Spleen (tissue), 11 donors: ENCODE measurements around the gene APBB1IP. TPM values are rescaled to one million over a fixed set of nuclear protein-coding genes. Genes with fewer than 3 reads are reported as not detected.

ENCODE experiments used
- DNase-seq: peaks from one replicate; pipeline ENCODE4 v3.0.0-alpha.2; 2020
- H3K27ac ChIP-seq, 8 donors: fragments of 200-600 bp; sonication (generic) in 7 of 8; 1 replicate in 4 of 8; 2 replicates in 4 of 8; pipeline versions ENCODE4 v1.5.0 to v1.8.0; 2016 to 2021; ENCODE audit warnings: inconsistent platforms in 4 of 8, mild to moderate bottlenecking in 4 of 8, moderate library complexity in 1 of 8
- H3K27me3 ChIP-seq, 7 donors: fragments of 200-600 bp; sonication (generic) in 6 of 7; replicated peaks in 1 of 7; 1 replicate in 4 of 7; 2 replicates in 3 of 7; pipeline versions ENCODE4 v1.5.0 to v1.8.0; 2016 to 2021; ENCODE audit warnings: inconsistent platforms in 3 of 7, mild to moderate bottlenecking in 1 of 7
- H3K36me3 ChIP-seq, 6 donors: fragments of 200-600 bp; sonication (generic) in 5 of 6; 1 replicate in 4 of 6; 2 replicates in 2 of 6; pipeline versions ENCODE4 v1.5.0 to v1.8.0; 2016 to 2021; ENCODE audit warnings: inconsistent platforms in 2 of 6
- H3K4me1 ChIP-seq, 6 donors: fragments of 200-600 bp; sonication (generic) in 5 of 6; 1 replicate in 3 of 6; 2 replicates in 3 of 6; pipeline versions ENCODE4 v1.5.0 to v1.8.0; 2016 to 2021; ENCODE audit warnings: inconsistent platforms in 3 of 6
- H3K4me3 ChIP-seq, 8 donors: fragments of 200-600 bp; sonication (generic) in 7 of 8; 1 replicate in 4 of 8; 2 replicates in 4 of 8; pipeline versions ENCODE4 v1.5.0 to v1.8.0; 2016 to 2021; ENCODE audit warnings: inconsistent platforms in 4 of 8, mild to moderate bottlenecking in 4 of 8, moderate library complexity in 2 of 8
- H3K9me3 ChIP-seq, 8 donors: fragments of 200-600 bp; sonication (generic) in 7 of 8; 1 replicate in 4 of 8; 2 replicates in 4 of 8; pipeline versions ENCODE4 v1.5.0 to v1.8.0; 2016 to 2021; ENCODE audit warnings: inconsistent platforms in 4 of 8
- POLR2A ChIP-seq, 3 donors: fragments of 450-650 bp; IDR thresholded peaks; one replicate each; pipeline ENCODE4 v1.5.1; 2017; ENCODE audit warnings: antibody characterized with exemption in 3 of 3, mild to moderate bottlenecking in 1 of 3
- POLR2AphosphoS5 ChIP-seq, 3 donors: sonication (generic); formaldehyde crosslinking; IDR thresholded peaks; one replicate each; pipeline ENCODE4 v1.5.1; 2017; ENCODE audit warnings: antibody characterized with exemption in 3 of 3
- WGBS, 5 donors: extraction: QIAGEN DNeasy Blood & Tissue Kit in 3 of 5; methylation state at CpG; one replicate each; pipeline versions ENCODE4 v1.1.5 to v1.1.7; 2013 to 2018; 5-methylcytosine and 5-hydroxymethylcytosine counted together
- intact Hi-C: fragments of 100-400 bp; cut with DNase I; formaldehyde crosslinking; loops from one replicate; pipeline ENCODE4 v1.15.0; 2023; ENCODE audit warnings: low total_unique reads
- polyA plus RNA-seq, 3 donors: library from polyadenylated mRNA; stranded (reverse); fragments of 200-250 nt; gene quantifications; one replicate each; pipeline ENCODE4 v1.2.1, GENCODE V29; 2013
- total RNA-seq, 7 donors: library from RNA; depleted of rRNA in 3 of 7; stranded (reverse); fragments of >200 nt in 3 of 7; fragmentation: NEBNext Ultra II Directional in 4 of 7; extraction: Animal tissue kit (Norgen Biotek cat#: 25700) in 4 of 7; gene quantifications; one replicate each; pipeline versions ENCODE4 v1.1.0 to v1.2.1, GENCODE V29; 2016 to 2021
- TF ChIP-seq, protein P1 (sequence below), 11 experiments: fragments of 200-600 bp in 7 of 11; fragments of 450-650 bp in 4 of 11; sonication (generic) in 4 of 11; IDR thresholded peaks in 8 of 11; conservative IDR thresholded peaks in 3 of 11; 1 replicate in 7 of 11; 2 replicates in 4 of 11; pipeline versions ENCODE4 v1.4.0 to v1.8.0; 2016 to 2021; ENCODE audit warnings: antibody characterized with exemption in 11 of 11, inconsistent platforms in 4 of 11, mild to moderate bottlenecking in 1 of 11
- donor health status: healthy with polysubstance abuse.
- donor health status: DM: no; HTN: no; CAD: no; lungs with moderate emphysema.
- donor health status: DM: no; HTN: no; CAD: no.
- donor health status: Bipolar disorder and iron deficiency.
- donor health status: healthy.
- donor health status: DM: no; HTN: no; CAD: no.
- donor health status: DM: yes; HTN: yes; CAD: no.

Gene APBB1IP
- total and polyA plus RNA-seq, 10 donors: 19.7 to 136 (median 79.2) TPM

- 17 to 29% (median 19%) methylated on average over 8 of the region's 8 CpGs for WGBS, 5 donors
- DNase-seq: no peak
- Histone ChIP-seq H3K4me1 (peaks cover 37 to 99% (median 86%) of the 10 kb centered on the region in 6 donors), H3K27me3 (no peaks in the 10 kb centered on the region), H3K9me3 (no peaks in the 10 kb centered on the region), H3K4me3 (peak overlapping the region in 2 of 8 donors; percentile 3 to 24), H3K36me3 (peaks cover 0 to 7% (median 0%) of the 10 kb centered on the region in 6 donors), H3K27ac (peak overlapping the region; percentile 76 to 93 (median 88))
- intact Hi-C loops: no loop called here
- peak in 1 of 3 donors; percentile 73 for TF ChIP-seq POLR2AphosphoS5 (IDR thresholded peaks at IDR 0.05)
- no peak for TF ChIP-seq POLR2A (IDR thresholded peaks at IDR 0.05)
Observed at GRCh38 chr10:26481914-26482550, 43.9 kb downstream of the APBB1IP start.

DNA sequence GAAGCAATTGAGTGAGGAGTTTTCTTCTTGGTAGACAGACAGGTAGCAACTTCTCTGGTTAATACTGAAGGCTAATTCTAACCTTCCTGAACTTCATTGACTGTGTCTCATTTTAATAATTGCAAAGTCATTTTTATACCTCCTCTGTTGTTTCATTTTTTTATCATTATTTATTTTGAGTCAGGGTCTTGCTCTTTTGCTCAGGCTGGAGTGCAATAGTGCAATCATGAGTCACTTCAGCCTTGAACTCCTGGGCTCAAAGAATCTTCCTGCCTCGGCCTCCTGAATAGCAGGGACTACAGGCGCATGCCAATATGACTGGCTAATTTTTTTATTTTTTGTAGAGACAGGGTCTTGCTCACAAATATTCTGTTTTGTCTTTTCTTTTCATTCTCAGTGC is 45.4 kb downstream of the APBB1IP start:
- 58 to 66% (median 61%) methylated on average over 2 of the region's 2 CpGs for WGBS, 5 donors
- Histone ChIP-seq H3K36me3 (peaks cover 0 to 5% (median 0%) of the 10 kb centered on the region in 6 donors), H3K27me3 (no peaks in the 10 kb centered on the region), H3K27ac (peak overlapping the region; percentile 76 to 93 (median 88)), H3K9me3 (no peaks in the 10 kb centered on the region), H3K4me1 (peaks cover 37 to 99% (median 91%) of the 10 kb centered on the region in 6 donors), H3K4me3 (no peak overlapping the region)
- DNase-seq: no peak
- intact Hi-C loops: no loop called here
- no peak for TF ChIP-seq POLR2A (IDR thresholded peaks at IDR 0.05)
- TF ChIP-seq POLR2AphosphoS5 (IDR thresholded peaks at IDR 0.05): no peak
- TF ChIP-seq, protein P1, sequence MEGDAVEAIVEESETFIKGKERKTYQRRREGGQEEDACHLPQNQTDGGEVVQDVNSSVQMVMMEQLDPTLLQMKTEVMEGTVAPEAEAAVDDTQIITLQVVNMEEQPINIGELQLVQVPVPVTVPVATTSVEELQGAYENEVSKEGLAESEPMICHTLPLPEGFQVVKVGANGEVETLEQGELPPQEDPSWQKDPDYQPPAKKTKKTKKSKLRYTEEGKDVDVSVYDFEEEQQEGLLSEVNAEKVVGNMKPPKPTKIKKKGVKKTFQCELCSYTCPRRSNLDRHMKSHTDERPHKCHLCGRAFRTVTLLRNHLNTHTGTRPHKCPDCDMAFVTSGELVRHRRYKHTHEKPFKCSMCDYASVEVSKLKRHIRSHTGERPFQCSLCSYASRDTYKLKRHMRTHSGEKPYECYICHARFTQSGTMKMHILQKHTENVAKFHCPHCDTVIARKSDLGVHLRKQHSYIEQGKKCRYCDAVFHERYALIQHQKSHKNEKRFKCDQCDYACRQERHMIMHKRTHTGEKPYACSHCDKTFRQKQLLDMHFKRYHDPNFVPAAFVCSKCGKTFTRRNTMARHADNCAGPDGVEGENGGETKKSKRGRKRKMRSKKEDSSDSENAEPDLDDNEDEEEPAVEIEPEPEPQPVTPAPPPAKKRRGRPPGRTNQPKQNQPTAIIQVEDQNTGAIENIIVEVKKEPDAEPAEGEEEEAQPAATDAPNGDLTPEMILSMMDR (IDR thresholded peaks at IDR 0.05 in 8 of 11, conservative IDR thresholded peaks at IDR 0.05 in 3 of 11): no peak

DNA sequence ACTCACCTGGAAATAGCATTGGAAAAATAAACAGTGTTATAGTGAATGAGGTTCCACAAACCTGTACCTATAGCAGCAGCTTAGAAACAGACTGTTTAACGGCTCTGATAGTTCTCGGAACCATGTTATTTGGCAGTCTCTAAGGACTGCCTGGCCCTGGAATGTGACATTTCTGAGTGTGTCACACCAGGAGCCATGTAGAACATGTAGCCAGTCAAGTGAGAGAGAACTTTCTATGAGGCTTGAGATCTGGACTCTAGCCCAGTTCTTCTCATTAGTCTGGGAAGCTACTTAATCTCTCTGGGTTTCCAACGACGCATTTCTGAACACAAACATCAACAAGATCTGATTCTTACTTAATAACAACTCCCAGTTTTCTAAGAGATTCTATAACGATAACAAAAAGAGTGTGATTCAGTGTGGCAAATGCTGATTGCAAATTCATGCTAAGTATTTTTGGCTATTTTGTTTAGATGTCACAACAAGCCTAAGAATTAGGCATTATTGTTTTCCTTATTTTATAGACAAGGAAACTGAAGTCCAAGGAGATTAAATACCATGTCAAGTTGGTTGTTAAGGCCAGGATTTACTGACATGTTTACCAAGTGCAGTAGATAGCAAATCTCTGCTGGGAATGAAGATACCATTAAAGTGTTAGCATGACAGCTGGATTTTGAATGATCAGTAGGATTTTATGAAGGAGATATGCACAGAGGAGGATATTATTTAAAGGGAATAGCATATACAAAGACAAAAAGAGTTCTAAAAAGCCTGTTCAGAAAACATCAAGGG is 47.2 kb downstream of the APBB1IP start:
- H3K36me3 ChIP-seq: peaks cover 0 to 9% (median 0%) of the 10 kb centered on the region in 6 donors
- WGBS, 5 donors: 66 to 82% (median 72%) methylated on average over 5 of the region's 5 CpGs
- TF ChIP-seq, protein P1 (IDR thresholded peaks at IDR 0.05 in 8 of 11, conservative IDR thresholded peaks at IDR 0.05 in 3 of 11): no peak
- TF ChIP-seq POLR2A (IDR thresholded peaks at IDR 0.05) (no peak), POLR2AphosphoS5 (IDR thresholded peaks at IDR 0.05) (no peak)
- no peaks in the 10 kb centered on the region for H3K9me3 ChIP-seq
- H3K4me3 ChIP-seq: no peak overlapping the region
- H3K27me3 ChIP-seq: no peaks in the 10 kb centered on the region
- no peak for DNase-seq
- peaks cover 27 to 100% (median 87%) of the 10 kb centered on the region in 6 donors for H3K4me1 ChIP-seq
- intact Hi-C loops: no loop called here
- H3K27ac ChIP-seq: peak overlapping the region in 5 of 8 donors; percentile 32 to 91 (median 75)

DNA sequence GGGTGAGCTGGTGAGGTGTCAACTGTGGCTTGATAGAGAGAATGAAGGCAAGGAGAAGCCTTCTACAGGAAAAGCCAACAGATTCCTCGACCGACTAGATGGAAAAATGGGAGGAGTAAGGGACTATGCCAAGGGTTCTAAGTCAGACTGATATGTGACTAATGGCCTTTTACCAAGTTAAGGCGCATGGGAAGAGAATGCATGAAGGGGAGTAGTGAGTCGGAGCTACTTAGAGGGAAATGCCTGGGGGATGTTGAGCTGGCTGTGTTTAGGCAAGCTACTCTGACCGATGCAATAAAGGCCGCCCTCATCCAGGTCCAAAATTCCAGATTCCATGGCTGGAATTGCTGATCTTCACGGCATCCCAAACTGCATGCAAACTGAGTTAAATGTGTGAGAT is 48.2 kb downstream of the APBB1IP start:
- TF ChIP-seq, protein P1 (IDR thresholded peaks at IDR 0.05 in 8 of 11, conservative IDR thresholded peaks at IDR 0.05 in 3 of 11): no peak
- TF ChIP-seq POLR2AphosphoS5 (IDR thresholded peaks at IDR 0.05) (no peak), POLR2A (IDR thresholded peaks at IDR 0.05) (no peak)
- WGBS, 5 donors: 72 to 89% (median 78%) methylated on average over 7 of the region's 7 CpGs
- H3K36me3 ChIP-seq: peaks cover 0 to 9% (median 0%) of the 10 kb centered on the region in 6 donors
- H3K4me3 ChIP-seq: no peak overlapping the region
- H3K27ac ChIP-seq: peak overlapping the region in 6 of 8 donors; percentile 23 to 91 (median 72)
- no peaks in the 10 kb centered on the region for H3K9me3 ChIP-seq
- intact Hi-C loops: no loop called here
- no peaks in the 10 kb centered on the region for H3K27me3 ChIP-seq
- H3K4me1 ChIP-seq: peaks cover 24 to 100% (median 81%) of the 10 kb centered on the region in 6 donors
- no peak for DNase-seq
